ENCODE measurements around the gene SHTN1. TPM values are rescaled to one million over a fixed set of nuclear protein-coding genes. Genes with fewer than 3 reads are reported as not detected.

Gene SHTN1
- total and polyA plus RNA-seq, 2 experiments from 2014 or later = 6.7 to 8.0 TPM

GRCh38 chr10:116868198-116868676 is 136.8 kb downstream of the SHTN1 start:
- Histone ChIP-seq H3K4me3 (no peak overlapping the region), H3K4me1 (ENCODE audit: insufficient read depth) (peaks cover 14% of the 10 kb centered on the region), H3K4me2 (no peak overlapping the region), H2AFZ (no peak overlapping the region), H3K27ac (ENCODE audit: low read depth) (no peak overlapping the region), H3F3A (replicated peaks; ENCODE audit: low read depth) (no peaks in the 10 kb centered on the region), H3K79me2 (replicated peaks; ENCODE audit: insufficient read depth) (no peaks in the 10 kb centered on the region), H4K20me1 (replicated peaks; ENCODE audit: insufficient read depth) (no peaks in the 10 kb centered on the region), H3K9me2 (ENCODE audit: insufficient read depth) (peaks cover 4% of the 10 kb centered on the region; the same call in 1 of the 2 replicates), H3K36me3 (ENCODE audit: insufficient read depth) (no peaks in the 10 kb centered on the region), H3K27me3 (ENCODE audit: insufficient read depth) (no peaks in the 10 kb centered on the region)
- no peak overlapping the region for H3K4me3 Mint-ChIP-seq
- ATAC-seq (no peak), DNase-seq (ENCODE audit: low spot score) (no peak)
- peaks cover 20% of the 10 kb centered on the region for H3K4me1 Mint-ChIP-seq
- peaks cover 2% of the 10 kb centered on the region for H3K27me3 Mint-ChIP-seq (ENCODE audit: insufficient read depth, low read depth, poor library complexity)
- peaks cover 6% of the 10 kb centered on the region for H3K36me3 Mint-ChIP-seq (ENCODE audit: low read depth)
- no peak for TF ChIP-seq ZNF331 (CRISPR knock-in tag; IDR thresholded peaks at IDR 0.05; ENCODE audit: low read depth)
- TF ChIP-seq JUNB (IDR thresholded peaks at IDR 0.05; ENCODE audit: unreplicated experiment) = no peak
- H3K27ac Mint-ChIP-seq = no peak overlapping the region
- peaks cover 9% of the 10 kb centered on the region for H3K9me3 Mint-ChIP-seq

DNA sequence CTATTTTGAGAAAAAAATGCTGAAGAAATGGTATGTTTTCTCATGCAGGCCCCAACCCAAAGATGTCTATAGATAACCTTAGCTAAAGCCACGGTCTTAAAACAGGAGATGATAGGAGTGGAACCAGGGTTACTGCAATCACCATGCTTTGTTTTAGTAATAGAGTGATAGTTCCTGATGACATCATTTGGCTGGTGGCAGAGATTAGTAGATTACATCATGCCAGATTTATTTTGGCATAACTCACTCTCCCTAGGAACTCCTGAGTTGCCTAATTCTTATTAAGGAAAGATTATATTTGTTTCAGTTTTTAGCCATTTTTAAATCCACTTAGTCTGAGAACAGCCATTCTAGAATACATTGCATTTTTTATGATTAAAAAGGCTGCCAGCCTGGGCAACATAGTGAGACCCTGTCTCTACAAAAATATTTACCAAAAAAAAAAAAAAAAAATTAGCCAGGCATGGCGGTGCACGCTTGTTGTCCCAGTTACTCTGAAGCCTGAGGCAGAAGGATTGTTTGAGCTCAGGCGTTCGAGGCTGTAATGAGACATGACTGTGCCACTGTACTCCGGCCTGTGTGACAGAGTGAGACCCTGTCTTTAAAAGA is 137.9 kb downstream of the SHTN1 start:
- Histone ChIP-seq H3K4me1 (ENCODE audit: insufficient read depth) (peaks cover 7% of the 10 kb centered on the region; the same call in 1 of the 2 replicates), H3K79me2 (replicated peaks; ENCODE audit: insufficient read depth) (no peaks in the 10 kb centered on the region), H3K4me2 (no peak overlapping the region), H3K27me3 (ENCODE audit: insufficient read depth) (no peaks in the 10 kb centered on the region), H3F3A (replicated peaks; ENCODE audit: low read depth) (no peaks in the 10 kb centered on the region), H3K9me2 (ENCODE audit: insufficient read depth) (peaks cover 4% of the 10 kb centered on the region; the same call in 1 of the 2 replicates), H4K20me1 (replicated peaks; ENCODE audit: insufficient read depth) (no peaks in the 10 kb centered on the region), H2AFZ (no peak overlapping the region), H3K27ac (ENCODE audit: low read depth) (no peak overlapping the region), H3K4me3 (no peak overlapping the region), H3K36me3 (ENCODE audit: insufficient read depth) (no peaks in the 10 kb centered on the region)
- Mint-ChIP-seq H3K4me3 (no peak overlapping the region), H3K36me3 (ENCODE audit: low read depth) (peaks cover under 1% of the 10 kb centered on the region), H3K4me1 (peaks cover 11% of the 10 kb centered on the region), H3K27ac (no peak overlapping the region), H3K27me3 (ENCODE audit: insufficient read depth, low read depth, poor library complexity) (peaks cover 2% of the 10 kb centered on the region), H3K9me3 (peaks cover 3% of the 10 kb centered on the region)
- DNase-seq (ENCODE audit: low spot score) = no peak
- ATAC-seq = no peak
- TF ChIP-seq, protein P1, sequence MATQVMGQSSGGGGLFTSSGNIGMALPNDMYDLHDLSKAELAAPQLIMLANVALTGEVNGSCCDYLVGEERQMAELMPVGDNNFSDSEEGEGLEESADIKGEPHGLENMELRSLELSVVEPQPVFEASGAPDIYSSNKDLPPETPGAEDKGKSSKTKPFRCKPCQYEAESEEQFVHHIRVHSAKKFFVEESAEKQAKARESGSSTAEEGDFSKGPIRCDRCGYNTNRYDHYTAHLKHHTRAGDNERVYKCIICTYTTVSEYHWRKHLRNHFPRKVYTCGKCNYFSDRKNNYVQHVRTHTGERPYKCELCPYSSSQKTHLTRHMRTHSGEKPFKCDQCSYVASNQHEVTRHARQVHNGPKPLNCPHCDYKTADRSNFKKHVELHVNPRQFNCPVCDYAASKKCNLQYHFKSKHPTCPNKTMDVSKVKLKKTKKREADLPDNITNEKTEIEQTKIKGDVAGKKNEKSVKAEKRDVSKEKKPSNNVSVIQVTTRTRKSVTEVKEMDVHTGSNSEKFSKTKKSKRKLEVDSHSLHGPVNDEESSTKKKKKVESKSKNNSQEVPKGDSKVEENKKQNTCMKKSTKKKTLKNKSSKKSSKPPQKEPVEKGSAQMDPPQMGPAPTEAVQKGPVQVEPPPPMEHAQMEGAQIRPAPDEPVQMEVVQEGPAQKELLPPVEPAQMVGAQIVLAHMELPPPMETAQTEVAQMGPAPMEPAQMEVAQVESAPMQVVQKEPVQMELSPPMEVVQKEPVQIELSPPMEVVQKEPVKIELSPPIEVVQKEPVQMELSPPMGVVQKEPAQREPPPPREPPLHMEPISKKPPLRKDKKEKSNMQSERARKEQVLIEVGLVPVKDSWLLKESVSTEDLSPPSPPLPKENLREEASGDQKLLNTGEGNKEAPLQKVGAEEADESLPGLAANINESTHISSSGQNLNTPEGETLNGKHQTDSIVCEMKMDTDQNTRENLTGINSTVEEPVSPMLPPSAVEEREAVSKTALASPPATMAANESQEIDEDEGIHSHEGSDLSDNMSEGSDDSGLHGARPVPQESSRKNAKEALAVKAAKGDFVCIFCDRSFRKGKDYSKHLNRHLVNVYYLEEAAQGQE (IDR thresholded peaks at IDR 0.05; ENCODE audit: unreplicated experiment) = no peak
- TF ChIP-seq POLR2AphosphoS5 (IDR thresholded peaks at IDR 0.05; ENCODE audit: low read depth) = no peak
- no peak for TF ChIP-seq CREB1 (CRISPR knock-in tag; IDR thresholded peaks at IDR 0.05; ENCODE audit: low read depth)
- TF ChIP-seq, protein P2, sequence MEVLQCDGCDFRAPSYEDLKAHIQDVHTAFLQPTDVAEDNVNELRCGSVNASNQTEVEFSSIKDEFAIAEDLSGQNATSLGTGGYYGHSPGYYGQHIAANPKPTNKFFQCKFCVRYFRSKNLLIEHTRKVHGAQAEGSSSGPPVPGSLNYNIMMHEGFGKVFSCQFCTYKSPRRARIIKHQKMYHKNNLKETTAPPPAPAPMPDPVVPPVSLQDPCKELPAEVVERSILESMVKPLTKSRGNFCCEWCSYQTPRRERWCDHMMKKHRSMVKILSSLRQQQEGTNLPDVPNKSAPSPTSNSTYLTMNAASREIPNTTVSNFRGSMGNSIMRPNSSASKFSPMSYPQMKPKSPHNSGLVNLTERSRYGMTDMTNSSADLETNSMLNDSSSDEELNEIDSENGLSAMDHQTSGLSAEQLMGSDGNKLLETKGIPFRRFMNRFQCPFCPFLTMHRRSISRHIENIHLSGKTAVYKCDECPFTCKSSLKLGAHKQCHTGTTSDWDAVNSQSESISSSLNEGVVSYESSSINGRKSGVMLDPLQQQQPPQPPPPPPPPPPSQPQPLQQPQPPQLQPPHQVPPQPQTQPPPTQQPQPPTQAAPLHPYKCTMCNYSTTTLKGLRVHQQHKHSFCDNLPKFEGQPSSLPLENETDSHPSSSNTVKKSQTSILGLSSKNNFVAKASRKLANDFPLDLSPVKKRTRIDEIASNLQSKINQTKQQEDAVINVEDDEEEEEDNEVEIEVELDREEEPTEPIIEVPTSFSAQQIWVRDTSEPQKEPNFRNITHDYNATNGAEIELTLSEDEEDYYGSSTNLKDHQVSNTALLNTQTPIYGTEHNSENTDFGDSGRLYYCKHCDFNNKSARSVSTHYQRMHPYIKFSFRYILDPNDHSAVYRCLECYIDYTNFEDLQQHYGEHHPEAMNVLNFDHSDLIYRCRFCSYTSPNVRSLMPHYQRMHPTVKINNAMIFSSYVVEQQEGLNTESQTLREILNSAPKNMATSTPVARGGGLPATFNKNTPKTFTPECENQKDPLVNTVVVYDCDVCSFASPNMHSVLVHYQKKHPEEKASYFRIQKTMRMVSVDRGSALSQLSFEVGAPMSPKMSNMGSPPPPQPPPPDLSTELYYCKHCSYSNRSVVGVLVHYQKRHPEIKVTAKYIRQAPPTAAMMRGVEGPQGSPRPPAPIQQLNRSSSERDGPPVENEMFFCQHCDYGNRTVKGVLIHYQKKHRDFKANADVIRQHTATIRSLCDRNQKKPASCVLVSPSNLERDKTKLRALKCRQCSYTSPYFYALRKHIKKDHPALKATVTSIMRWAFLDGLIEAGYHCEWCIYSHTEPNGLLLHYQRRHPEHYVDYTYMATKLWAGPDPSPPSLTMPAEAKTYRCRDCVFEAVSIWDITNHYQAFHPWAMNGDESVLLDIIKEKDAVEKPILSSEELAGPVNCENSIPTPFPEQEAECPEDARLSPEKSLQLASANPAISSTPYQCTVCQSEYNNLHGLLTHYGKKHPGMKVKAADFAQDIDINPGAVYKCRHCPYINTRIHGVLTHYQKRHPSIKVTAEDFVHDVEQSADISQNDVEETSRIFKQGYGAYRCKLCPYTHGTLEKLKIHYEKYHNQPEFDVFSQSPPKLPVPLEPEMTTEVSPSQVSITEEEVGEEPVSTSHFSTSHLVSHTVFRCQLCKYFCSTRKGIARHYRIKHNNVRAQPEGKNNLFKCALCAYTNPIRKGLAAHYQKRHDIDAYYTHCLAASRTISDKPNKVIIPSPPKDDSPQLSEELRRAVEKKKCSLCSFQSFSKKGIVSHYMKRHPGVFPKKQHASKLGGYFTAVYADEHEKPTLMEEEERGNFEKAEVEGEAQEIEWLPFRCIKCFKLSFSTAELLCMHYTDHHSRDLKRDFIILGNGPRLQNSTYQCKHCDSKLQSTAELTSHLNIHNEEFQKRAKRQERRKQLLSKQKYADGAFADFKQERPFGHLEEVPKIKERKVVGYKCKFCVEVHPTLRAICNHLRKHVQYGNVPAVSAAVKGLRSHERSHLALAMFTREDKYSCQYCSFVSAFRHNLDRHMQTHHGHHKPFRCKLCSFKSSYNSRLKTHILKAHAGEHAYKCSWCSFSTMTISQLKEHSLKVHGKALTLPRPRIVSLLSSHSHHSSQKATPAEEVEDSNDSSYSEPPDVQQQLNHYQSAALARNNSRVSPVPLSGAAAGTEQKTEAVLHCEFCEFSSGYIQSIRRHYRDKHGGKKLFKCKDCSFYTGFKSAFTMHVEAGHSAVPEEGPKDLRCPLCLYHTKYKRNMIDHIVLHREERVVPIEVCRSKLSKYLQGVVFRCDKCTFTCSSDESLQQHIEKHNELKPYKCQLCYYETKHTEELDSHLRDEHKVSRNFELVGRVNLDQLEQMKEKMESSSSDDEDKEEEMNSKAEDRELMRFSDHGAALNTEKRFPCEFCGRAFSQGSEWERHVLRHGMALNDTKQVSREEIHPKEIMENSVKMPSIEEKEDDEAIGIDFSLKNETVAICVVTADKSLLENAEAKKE (CRISPR knock-in tag; IDR thresholded peaks at IDR 0.05) = no peak
- TF ChIP-seq STAT1 (IDR thresholded peaks at IDR 0.05; ENCODE audit: unreplicated experiment) = no peak
- TF ChIP-seq EZH2 (IDR thresholded peaks at IDR 0.05; ENCODE audit: low read depth, unreplicated experiment) = no peak
- TF ChIP-seq ZNF331 (CRISPR knock-in tag; IDR thresholded peaks at IDR 0.05; ENCODE audit: low read depth) = no peak
- TF ChIP-seq ZNF114 (CRISPR knock-in tag; IDR thresholded peaks at IDR 0.05) = no peak
- TF ChIP-seq JUNB (IDR thresholded peaks at IDR 0.05; ENCODE audit: unreplicated experiment) = no peak
- no peak for TF ChIP-seq ETS1 (IDR thresholded peaks at IDR 0.05)
